Endothelial cell of umbilical vein (primary cell): ENCODE data around the gene HAPLN2. TPM values are rescaled to one million over a fixed set of nuclear protein-coding genes. Genes with fewer than 3 reads are reported as not detected.

ENCODE experiments used
- BruUV-seq: library from RNA; stranded (reverse); fragments of 400-500 nt; replicated peaks from 2 replicates; lab custom pipeline; 2021; lab: Mats Ljungman, UMichigan
- CTCF ChIA-PET: fragments of 300-600, 350-600 bp; sonication (Branson Sonifier 250); formaldehyde crosslinking; loops from one replicate; lab custom pipeline; 2021; ENCODE audit warnings: antibody characterized with exemption, inconsistent platforms; lab: Charles Lee
- POLR2A ChIA-PET: fragments of 300-600, 350-600 bp; sonication (Branson Sonifier 250); formaldehyde crosslinking; loops from one replicate; lab custom pipeline; 2021; ENCODE audit warnings: antibody characterized with exemption, inconsistent platforms; lab: Charles Lee
- DNase-seq: peaks from one replicate; pipeline ENCODE4 v3.0.0-alpha.2; 2011; ENCODE audit warnings: low read depth, low spot score
- FAIRE-seq: peaks from 2 replicates; lab custom pipeline; 2011; peaks lifted over from hg19 to GRCh38; lab: Jason Lieb, UNC
- H2AFZ ChIP-seq: 2 replicates; pipeline ENCODE4 v1.6.0; 2012; ENCODE audit warnings: low read depth, low read length, control low read depth, inconsistent platforms
- H3K27ac ChIP-seq: 2 replicates; pipeline ENCODE4 v1.5.1; 2011; ENCODE audit warnings: low read depth, mild to moderate bottlenecking, control low read depth, low read length, moderate library complexity; ENCODE audit not compliant: insufficient read depth
- H3K27me3 ChIP-seq, 2 experiments: 2 replicates each; pipeline versions ENCODE4 v1.6.0 to v1.6.1; 2011; ENCODE audit warnings: low read length in 2 of 2, mixed read lengths in 1 of 2; ENCODE audit not compliant: control insufficient read depth in 2 of 2, insufficient read depth in 2 of 2
- H3K36me3 ChIP-seq, 2 experiments: 2 replicates in 1 of 2; 3 replicates in 1 of 2; pipeline ENCODE4 v1.5.1; 2011; ENCODE audit warnings: low read length in 2 of 2, mild to moderate bottlenecking in 1 of 2, moderate library complexity in 1 of 2; ENCODE audit not compliant: control insufficient read depth in 2 of 2, insufficient read depth in 2 of 2; ENCODE audit errors: extremely low read depth in 1 of 2
- H3K4me1 ChIP-seq: 3 replicates; pipeline ENCODE4 v1.5.1; 2011; ENCODE audit warnings: mild to moderate bottlenecking, low read length; ENCODE audit not compliant: control insufficient read depth, insufficient read depth; ENCODE audit errors: extremely low read depth
- H3K4me2 ChIP-seq: 2 replicates; pipeline ENCODE4 v1.6.1; 2011; ENCODE audit warnings: low read length, control low read depth, mixed read lengths; ENCODE audit not compliant: insufficient read depth
- H3K4me3 ChIP-seq, 3 experiments: fragments of 200-600 bp in 1 of 3; sonication (generic), shearing (Covaris generic) in 1 of 3; replicated peaks in 1 of 3; 2 replicates each; pipeline ENCODE4 v1.5.1; 2011 to 2016; ENCODE audit warnings: control low read depth in 3 of 3, low read length in 3 of 3, mild to moderate bottlenecking in 2 of 3, inconsistent platforms in 1 of 3, low read depth in 1 of 3, moderate library complexity in 1 of 3; ENCODE audit not compliant: insufficient read depth in 1 of 3
- H3K79me2 ChIP-seq: 2 replicates; pipeline ENCODE4 v1.6.0; 2012; ENCODE audit warnings: low read length, inconsistent platforms; ENCODE audit not compliant: control insufficient read depth, insufficient read depth
- H3K9ac ChIP-seq: replicated peaks from 2 replicates; pipeline ENCODE3; 2011; ENCODE audit warnings: low read length, control low read depth; ENCODE audit not compliant: insufficient read depth; ENCODE audit errors: extremely low read depth
- H3K9me1 ChIP-seq: replicated peaks from 3 replicates; pipeline ENCODE4 v1.6.0; 2011; ENCODE audit warnings: mild to moderate bottlenecking, low read length; ENCODE audit not compliant: control insufficient read depth, insufficient read depth; ENCODE audit errors: extremely low read depth
- H3K9me3 ChIP-seq: replicated peaks from 2 replicates; pipeline ENCODE4 v1.5.1; 2012; ENCODE audit warnings: low read length, inconsistent platforms; ENCODE audit not compliant: control insufficient read depth, insufficient read depth
- H4K20me1 ChIP-seq: replicated peaks from 2 replicates; pipeline ENCODE3; 2011; ENCODE audit warnings: mild to moderate bottlenecking, low read length; ENCODE audit not compliant: control insufficient read depth, insufficient read depth; ENCODE audit errors: extremely low read depth
- CTCF ChIP-seq, 2 donors: IDR thresholded peaks; 1 replicate in 1 of 2; 2 replicates in 1 of 2; pipeline ENCODE4 v1.5.1; 2011; ENCODE audit warnings: low read length in 2 of 2, mild to moderate bottlenecking in 2 of 2, moderate library complexity in 2 of 2, control low read depth in 1 of 2, inconsistent platforms in 1 of 2, low read depth in 1 of 2; ENCODE audit not compliant: insufficient read depth in 1 of 2; ENCODE audit errors: extremely low read depth in 1 of 2
- EZH2 ChIP-seq: IDR thresholded peaks from 2 replicates; pipeline ENCODE4 v1.6.1; 2012; ENCODE audit warnings: borderline replicate concordance, low read depth, mild to moderate bottlenecking, moderate library complexity, low read length, inconsistent platforms; ENCODE audit not compliant: severe bottlenecking
- FOS ChIP-seq: IDR thresholded peaks from 2 replicates; pipeline ENCODE4 v1.6.1; 2011; ENCODE audit warnings: mild to moderate bottlenecking, low read length, moderate library complexity, borderline replicate concordance; ENCODE audit not compliant: insufficient read depth
- GATA2 ChIP-seq: IDR thresholded peaks from 2 replicates; pipeline ENCODE4 v1.7.0; 2011; ENCODE audit warnings: low read depth, mild to moderate bottlenecking, moderate library complexity, mixed read lengths, low read length; ENCODE audit not compliant: insufficient read length, insufficient read depth
- JUN ChIP-seq: IDR thresholded peaks from 2 replicates; pipeline ENCODE4 v1.6.1; 2011; ENCODE audit warnings: borderline replicate concordance, low read depth; ENCODE audit not compliant: insufficient read length, insufficient read depth
- MAX ChIP-seq: IDR thresholded peaks from 2 replicates; pipeline ENCODE4 v1.6.1; 2011; ENCODE audit not compliant: insufficient read depth, insufficient read length
- MYC ChIP-seq: IDR thresholded peaks from one replicate; pipeline ENCODE4 v1.6.1; 2011; ENCODE audit warnings: mild to moderate bottlenecking, low read depth, low read length
- POLR2A ChIP-seq: IDR thresholded peaks from 2 replicates; pipeline ENCODE4 v1.6.1; 2012; ENCODE audit warnings: low read depth, mild to moderate bottlenecking, control low read depth, low read length
- POLR2AphosphoS5 ChIP-seq: IDR thresholded peaks from 2 replicates; pipeline ENCODE4 v1.6.1; 2012; ENCODE audit warnings: low read depth, mild to moderate bottlenecking, control low read depth, low read length, moderate library complexity; ENCODE audit not compliant: insufficient read depth
- dilution Hi-C: fragments of 300-500 bp; cut with MboI; formaldehyde crosslinking; loops from one replicate; pipeline ENCODE4 v1.15.0; 2019; ENCODE audit warnings: low sequenced_read_pairs; ENCODE audit not compliant: extremely low pct_ligation_motif_present
- intact Hi-C: fragments of 100-400 bp; cut with micrococcal nuclease; formaldehyde crosslinking; loops from one replicate; pipeline ENCODE4 v1.10.0; 2022
- polyA plus RNA-seq, 4 experiments: library from polyadenylated mRNA; depleted of rRNA in 3 of 4; stranded (reverse) in 3 of 4; unstranded in 1 of 4; fragments of >200 nt; gene quantifications; 2 replicates each; pipeline versions ENCODE4 v1.2.1 to v1.2.3, GENCODE V29; 2011 to 2012; ENCODE audit warnings: missing spikeins in 1 of 4
- total RNA-seq: library from RNA; stranded (reverse); gene quantifications from 2 replicates; pipeline ENCODE4 v1.2.3, GENCODE V29; 2021

HAPLN2 gene
- total and polyA plus RNA-seq, 2 donors (not counting 3 experiments of a cell fraction or from before 2014, with no cell fraction given): not detected

- Histone ChIP-seq H2AFZ (no peak overlapping the region), H3K4me2 (no peak overlapping the region), H3K9me3 (no peaks in the 10 kb centered on the region), H3K27ac (no peak overlapping the region), H3K9ac (no peak overlapping the region), H3K4me1 (peaks cover 22% of the 10 kb centered on the region), H3K4me3 (no peak overlapping the region), H3K27me3 (no peaks in the 10 kb centered on the region), H3K36me3 (peaks cover 0 to 6% of the 10 kb centered on the region in 2 experiments), H3K79me2 (peaks cover 21% of the 10 kb centered on the region), H3K9me1 (no peaks in the 10 kb centered on the region), H4K20me1 (no peaks in the 10 kb centered on the region)
- TF ChIP-seq CTCF (IDR thresholded peaks at IDR 0.05; ENCODE audit: extremely low read depth in 1 of 2, insufficient read depth in 1 of 2, low read depth in 1 of 2, low read length in 2 of 2) (no peak), EZH2 (no peak), FOS (no peak), MYC (no peak), JUN (no peak)
- intact Hi-C loops (no loop called here), dilution Hi-C loops (no loop called here)
- CTCF ChIA-PET: interaction anchor here (0.7 to 1.4 kb wide), 2 partner anchors 11 to 55 kb away, joined by 3 to 5 read pairs; no protein-coding TSS in a partner anchor
- DNase-seq (no peak), FAIRE-seq (no peak)
- POLR2A ChIA-PET: no interaction called here
- no TSS peak for BruUV-seq
These were observed 51.6 kb downstream of the HAPLN2 start for GRCh38 chr1:156670791-156671190.

- H3K36me3 ChIP-seq: peaks cover 0 to 6% of the 10 kb centered on the region in 2 experiments
- POLR2A ChIA-PET: no interaction called here
These were observed 52.6 kb downstream of the HAPLN2 start for GRCh38 chr1:156671804-156672203.

More at GRCh38 chr1:156671804-156672203, 52.6 kb downstream of the HAPLN2 start:
- no peak overlapping the region for H2AFZ ChIP-seq
- intact Hi-C loops (no loop called here), dilution Hi-C loops (no loop called here)
- no peak overlapping the region for H3K9ac ChIP-seq
- FAIRE-seq (no peak), DNase-seq (no peak)
- H3K4me1 ChIP-seq: peaks cover 29% of the 10 kb centered on the region
- TF ChIP-seq FOS: no peak
- TF ChIP-seq POLR2AphosphoS5: no peak
- TF ChIP-seq MAX: no peak
- no peak for TF ChIP-seq JUN
- TF ChIP-seq GATA2: no peak
- no peak for TF ChIP-seq MYC
- no peak for TF ChIP-seq EZH2
- no peak for TF ChIP-seq CTCF (IDR thresholded peaks at IDR 0.05; ENCODE audit: extremely low read depth in 1 of 2, insufficient read depth in 1 of 2, low read depth in 1 of 2, low read length in 2 of 2)
- TF ChIP-seq POLR2A: no peak
- no peak overlapping the region for H3K4me2 ChIP-seq
- H3K27ac ChIP-seq: no peak overlapping the region
- no peak overlapping the region for H3K4me3 ChIP-seq
- H3K27me3 ChIP-seq: no peaks in the 10 kb centered on the region
- BruUV-seq: TSS peak; percentile 12
- no peaks in the 10 kb centered on the region for H3K9me3 ChIP-seq
- CTCF ChIA-PET: interaction anchor here (1.0 kb wide), 1 partner anchor 54 kb away, joined by 3 read pairs; no protein-coding TSS in a partner anchor
- H4K20me1 ChIP-seq: no peaks in the 10 kb centered on the region
- peaks cover 31% of the 10 kb centered on the region for H3K79me2 ChIP-seq
- H3K9me1 ChIP-seq: no peaks in the 10 kb centered on the region
